Superior temporal gyrus (tissue), 1 donor: ENCODE results near the gene IL17B.

Source experiments
- DNase-seq: peaks from one replicate; pipeline ENCODE4 v3.0.0-alpha.2; 2016; ENCODE audit errors: extremely low spot score

IL17B gene

DNA sequence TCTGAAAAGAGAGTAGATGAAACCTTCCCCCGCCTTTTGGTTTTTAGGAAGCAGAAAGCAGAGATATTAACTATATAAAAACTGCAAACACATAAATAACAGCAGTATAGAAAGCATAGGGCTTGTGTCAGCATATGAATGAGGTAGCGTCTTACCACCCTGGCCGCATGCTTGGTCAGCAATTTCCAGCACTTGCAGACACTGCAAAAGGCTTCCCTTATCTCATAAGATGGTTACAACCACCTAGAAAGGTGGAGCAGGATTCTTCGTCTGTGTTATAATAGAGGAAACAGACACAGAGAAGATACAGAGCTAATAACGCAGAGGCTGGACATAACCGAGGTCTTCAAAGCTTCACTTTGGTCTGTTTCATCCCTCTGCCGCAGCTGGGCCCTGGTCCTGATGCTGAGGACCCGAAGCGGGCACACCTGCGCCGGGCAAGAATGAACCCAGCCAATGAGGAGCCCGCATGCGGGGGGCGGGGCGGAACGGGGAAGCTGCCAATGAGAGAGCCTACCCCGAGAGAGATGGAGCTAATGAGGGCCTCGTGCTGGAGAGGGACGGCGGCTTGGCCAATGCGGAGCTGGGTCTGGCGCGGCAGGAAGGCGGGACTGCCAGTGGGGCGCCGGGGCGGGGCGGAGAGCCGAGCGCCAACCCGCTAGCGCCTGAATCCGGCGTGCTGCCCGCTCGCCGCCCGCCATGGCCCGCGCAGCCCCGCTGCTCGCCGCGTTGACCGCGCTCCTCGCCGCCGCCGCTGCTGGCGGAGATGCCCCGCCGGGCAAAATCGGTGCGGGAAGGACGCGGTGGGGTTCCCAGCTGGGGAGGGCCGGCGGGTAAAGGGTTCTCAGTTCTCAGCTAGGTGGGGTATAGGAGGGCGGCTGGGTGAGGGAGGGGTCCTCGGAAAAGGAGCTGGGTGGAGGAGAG is 21.5 kb downstream of the IL17B start, which contains the start of gene PCYOX1L:
Gene PCYOX1L, plus strand, starts transcription at position 677 of the 924 bp plus-strand sequence. Its CDS starts 23 bp downstream, at position 700.
- DNase-seq, result peak; percentile 98

- no peak for DNase-seq
Measured at GRCh38 chr5:149356391-149356790, 22.7 kb downstream of the IL17B start.

DNA sequence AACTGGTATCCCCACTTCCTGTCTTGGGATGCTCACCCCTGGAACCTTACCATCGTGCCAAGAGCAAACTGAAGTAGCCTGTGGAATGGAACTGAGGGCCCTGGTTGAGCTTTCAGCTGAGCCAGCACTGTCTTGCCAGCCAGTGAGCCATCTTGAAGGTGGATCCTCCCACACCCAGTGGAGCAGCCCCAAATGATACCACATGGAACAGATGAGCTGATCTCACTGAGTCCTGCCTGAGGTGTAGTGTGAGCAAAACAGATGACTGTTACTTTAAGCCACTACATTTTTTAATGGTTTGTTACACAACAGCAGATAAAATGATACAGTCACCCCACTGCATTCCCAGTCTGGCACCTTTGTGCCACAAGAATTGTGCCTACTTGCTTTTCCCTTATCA is 23.4 kb downstream of the IL17B start:
- DNase-seq, result no peak

- DNase-seq, result no peak
Measured at GRCh38 chr5:149353911-149354310, 25.2 kb downstream of the IL17B start.

DNA sequence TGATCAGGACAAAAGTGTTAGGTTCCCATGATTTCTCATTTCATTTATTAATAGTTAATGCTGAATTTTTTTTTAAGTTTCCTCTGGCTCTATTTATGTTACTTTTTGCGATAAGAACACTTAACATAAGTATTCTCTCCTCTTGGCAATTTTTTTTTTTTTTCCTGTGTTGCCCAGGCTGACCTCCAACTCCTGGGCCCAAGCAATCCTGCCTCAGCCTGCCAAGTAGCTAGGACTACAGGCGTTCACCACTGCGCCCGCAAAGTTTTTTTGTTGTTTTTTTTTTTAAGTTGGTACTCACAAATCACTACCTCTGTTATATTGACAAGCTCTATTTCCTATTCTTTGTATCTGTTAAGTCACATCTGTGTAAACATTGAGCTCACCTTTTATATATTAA is 26.9 kb downstream of the IL17B start:
- no peak for DNase-seq

GRCh38 chr5:149349382-149349781 is 29.7 kb downstream of the IL17B start:
- no peak for DNase-seq

DNA sequence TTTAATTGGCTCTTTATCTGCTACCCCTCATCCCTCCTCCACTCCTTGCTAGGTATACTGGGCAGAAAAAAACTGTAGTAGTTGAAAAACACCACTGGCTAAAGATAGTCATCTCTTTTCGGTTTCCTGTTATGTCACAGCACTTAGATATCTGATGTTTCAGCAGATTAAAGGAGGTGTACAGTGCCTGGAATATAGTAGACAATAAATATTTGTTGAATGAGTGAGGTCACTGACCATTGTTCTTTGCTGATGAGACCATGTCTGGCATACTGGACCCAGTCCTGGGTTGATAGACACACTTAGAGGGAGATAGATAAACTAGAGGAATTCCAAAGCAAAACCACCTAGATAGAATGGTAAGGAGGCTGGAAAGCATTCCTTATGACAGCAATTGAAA is 30.6 kb downstream of the IL17B start:
- no peak for DNase-seq

DNA sequence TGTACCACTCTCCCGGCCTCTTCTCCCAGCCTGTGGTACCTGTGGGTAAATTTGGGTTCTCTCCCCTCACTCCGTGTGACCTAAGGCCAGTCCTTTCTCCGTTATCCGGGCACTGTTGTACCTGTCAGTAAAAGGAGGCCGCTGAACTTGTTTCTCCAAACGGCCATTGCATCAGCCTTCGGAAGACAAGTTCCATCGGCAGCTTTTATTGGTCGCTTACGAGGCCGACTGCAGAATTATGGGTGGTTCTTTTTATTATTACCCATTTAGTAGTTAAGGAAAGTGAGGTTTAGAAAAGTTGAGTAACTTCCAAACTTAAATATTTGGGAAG is 33.2 kb downstream of the IL17B start:
- no peak for DNase-seq

DNA sequence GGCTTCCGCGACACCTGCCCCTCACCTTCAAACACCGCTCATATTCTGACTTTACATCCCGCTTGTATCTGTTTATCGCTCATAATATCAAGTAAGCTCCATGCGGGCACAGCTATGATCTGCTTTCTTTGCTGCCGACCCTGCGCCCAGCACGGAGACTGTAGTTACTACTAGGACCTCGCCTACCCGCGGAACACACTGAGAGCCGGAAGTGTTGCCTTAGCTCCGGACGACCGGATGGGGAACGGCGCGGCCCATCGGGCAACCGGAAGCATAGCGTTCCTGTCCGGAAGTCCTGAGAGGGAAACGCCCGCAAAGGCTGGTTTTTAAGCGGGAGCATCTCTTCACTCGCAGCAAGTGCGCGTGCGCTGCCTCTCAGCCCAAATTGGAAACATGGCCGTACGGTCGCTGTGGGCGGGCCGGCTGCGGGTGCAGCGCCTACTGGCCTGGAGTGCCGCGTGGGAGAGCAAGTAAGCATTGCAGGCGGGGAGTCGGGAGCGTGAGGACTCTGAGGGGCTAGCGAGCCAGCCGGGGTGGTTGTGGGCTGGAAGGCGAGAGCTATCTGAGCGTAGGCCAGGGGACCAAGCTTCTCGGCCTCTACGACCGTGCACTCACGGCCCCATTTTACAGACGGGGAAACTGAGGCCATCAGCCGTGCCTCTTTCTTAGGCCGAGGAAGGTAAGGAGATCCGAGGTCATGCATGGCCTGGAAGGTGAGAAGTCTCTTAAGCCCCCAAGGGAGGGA is 33.8 kb downstream of the IL17B start, which contains the start of gene GRPEL2:
Gene GRPEL2, plus strand, starts transcription at position 353 of the 745 bp plus-strand sequence. Its CDS starts 41 bp downstream, at position 394.
- peak; percentile 98 for DNase-seq

DNA sequence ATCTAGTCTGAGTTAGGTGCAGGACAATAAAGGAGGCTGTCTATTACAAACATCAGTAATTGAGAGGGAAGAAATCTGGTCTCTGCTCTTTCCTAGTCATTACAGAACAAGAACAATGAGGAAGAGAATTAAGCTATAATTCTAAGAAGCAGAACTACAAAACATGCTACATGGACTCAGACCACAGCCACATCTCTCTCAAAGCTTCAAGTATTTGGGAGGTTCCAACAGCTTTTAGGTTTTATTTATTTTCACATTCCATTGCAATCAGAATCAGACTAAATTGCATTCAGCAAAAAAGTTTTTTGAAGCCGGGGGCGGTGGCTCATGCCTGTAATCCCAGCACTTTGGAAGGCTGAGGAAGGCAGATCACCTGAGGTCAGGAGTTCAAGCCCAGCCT is 34.9 kb downstream of the IL17B start:
- no peak for DNase-seq

GRCh38 chr5:149341876-149342275 is 37.2 kb downstream of the IL17B start:
- DNase-seq, result no peak

DNA sequence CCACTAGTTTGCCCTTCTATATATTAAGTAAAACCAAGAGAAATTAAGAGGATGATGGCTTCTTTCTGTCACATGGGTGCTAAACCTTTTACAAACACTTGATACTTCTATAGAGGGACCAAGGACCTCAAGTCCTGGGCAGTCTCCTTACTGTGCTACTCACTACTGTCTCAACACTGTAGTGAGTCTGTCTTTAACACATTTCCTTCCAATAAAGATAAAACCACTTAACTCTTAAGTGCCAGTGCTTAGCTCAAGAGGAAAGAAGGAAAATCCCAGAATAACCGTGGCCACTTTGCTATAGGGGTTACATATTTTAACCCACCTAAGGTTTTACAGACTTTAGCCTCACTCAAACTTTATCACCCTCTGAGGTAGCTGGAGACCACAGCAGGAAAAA is 38.2 kb downstream of the IL17B start:
- DNase-seq, result no peak

DNA sequence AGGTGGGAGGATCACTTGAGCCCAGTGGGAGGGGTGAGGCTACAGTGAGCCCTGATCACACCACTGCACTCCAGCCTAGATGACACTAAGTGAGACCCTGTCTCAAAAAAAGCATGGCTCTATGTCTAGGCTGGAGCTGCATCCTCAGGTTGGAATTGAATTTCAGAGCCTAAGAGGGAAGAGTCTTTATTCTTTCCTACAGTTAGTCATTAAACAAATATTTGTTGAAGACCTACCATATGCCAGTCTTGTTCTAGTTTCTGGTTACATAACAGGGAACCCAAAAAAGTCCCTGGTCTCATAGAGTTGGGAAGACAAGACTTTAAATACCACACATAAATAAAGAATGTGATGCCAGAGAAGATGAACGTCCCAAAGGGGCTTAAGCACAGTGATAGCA is 40.7 kb downstream of the IL17B start:
- no peak for DNase-seq

DNA sequence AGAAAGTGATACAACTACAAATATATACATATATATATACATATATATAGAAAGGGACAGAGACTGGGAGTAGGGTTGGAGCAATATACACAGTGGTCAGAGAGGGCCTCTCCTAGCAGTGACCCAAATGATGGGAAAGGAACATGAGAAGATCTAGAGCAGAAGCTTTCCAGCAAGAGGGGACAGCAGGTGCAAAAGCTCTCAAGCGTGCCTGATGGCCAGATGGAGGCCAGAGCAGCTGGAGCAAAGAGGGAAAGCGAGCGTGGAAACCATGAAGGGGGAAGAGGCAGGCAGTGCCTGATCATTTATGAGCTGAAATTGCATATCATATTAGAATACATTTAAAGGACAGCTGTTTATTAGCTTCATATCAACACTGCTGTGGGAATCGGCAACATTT is 41.4 kb downstream of the IL17B start:
- DNase-seq, result no peak

GRCh38 chr5:149333711-149334443 is 45.2 kb downstream of the IL17B start:
- no peak for DNase-seq

DNA sequence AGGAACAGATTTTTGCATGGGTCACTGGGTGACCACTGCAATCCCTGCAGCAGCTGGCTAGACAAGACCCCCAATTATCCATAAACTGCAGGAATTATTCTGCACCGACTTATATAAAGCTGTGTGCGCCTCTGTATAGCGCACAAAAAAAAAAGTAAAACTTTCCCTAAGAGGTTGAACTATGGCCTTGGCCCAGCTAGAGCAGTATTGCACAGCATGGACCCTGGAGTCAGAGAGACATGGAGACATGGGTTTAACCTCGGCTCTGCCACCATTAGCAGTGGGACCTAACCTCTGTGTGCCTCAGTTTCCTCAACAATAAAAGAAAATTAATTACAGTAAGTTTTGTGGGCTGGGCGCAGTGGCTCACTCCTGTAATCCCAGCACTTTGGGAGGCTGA is 50.9 kb downstream of the IL17B start:
- no peak for DNase-seq

DNA sequence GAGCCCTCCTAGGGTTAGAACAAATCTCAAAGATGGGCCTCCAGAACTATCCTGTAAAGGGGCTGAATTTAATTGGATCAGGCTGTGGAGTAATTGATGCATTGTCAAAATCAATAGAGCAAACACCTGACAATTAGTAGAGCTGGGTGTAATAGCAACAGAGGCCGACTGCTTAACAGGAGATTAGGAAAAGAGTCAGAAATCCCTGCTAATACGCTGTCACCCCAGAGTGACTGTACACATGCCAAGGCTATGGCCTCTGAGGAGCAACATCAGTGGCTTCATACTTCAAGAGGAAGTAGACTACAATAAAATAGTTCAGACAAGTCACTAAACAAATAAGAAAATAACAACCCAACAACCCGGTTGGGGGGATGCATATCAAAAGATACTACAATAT is 52.5 kb downstream of the IL17B start:
- DNase-seq, result no peak

- DNase-seq, result no peak
Measured at GRCh38 chr5:149325894-149326293, 53.2 kb downstream of the IL17B start.

DNA sequence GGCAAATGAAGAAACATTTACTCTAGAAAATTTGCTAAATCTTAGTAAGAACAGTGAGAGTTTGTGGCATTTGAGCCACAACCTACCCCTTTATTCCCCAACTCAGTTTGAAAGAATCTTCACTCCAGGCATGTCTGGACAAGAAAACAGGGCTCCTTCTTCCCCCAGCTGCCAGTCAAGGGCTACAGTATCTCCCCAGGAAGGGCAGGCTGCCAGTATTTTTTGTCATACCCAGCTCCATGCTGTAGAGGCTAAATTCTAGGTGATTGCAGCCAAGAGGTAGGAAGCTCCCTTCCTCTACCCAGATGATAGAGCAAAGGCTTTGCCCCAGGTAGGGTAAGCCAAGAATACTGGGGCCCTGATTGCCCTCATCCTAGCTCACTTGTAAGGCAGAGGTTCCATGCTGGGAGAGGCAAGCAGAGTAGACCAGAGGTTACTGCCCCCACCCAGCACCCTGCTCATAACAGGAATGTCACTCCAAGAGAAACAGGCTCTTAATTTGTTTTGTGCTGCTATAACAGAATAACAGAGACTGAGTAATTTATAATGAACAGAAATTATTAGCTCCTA is 53.8 kb downstream of the IL17B start:
- no peak for DNase-seq

- DNase-seq, result no peak
Measured at GRCh38 chr5:149324641-149325040, 54.5 kb downstream of the IL17B start.
